WERI-Rb-1 (cell line): ENCODE data around the gene ANO6.
"Not testable (repeated sequence)": the region's sequence is repeated elsewhere in the genome, so short reads cannot be mapped to it uniquely, and the experiment has no call there.

Experiments
- DNase-seq: peaks from one replicate; pipeline ENCODE4 v3.0.0-alpha.2; 2020
- H3K27ac ChIP-seq: fragments of 250-450 bp; sonication (Bioruptor Pico); 2 replicates; pipeline ENCODE4 v1.5.1; 2020; ENCODE audit warnings: mild to moderate bottlenecking, moderate library complexity
- H3K27me3 ChIP-seq: fragments of 250-450 bp; sonication (Bioruptor Pico); 2 replicates; pipeline ENCODE4 v1.5.1; 2021; ENCODE audit warnings: mild to moderate bottlenecking, low read depth, moderate library complexity; ENCODE audit not compliant: insufficient read depth, severe bottlenecking
- H3K36me3 ChIP-seq: fragments of 250-450 bp; sonication (Bioruptor Pico); 2 replicates; pipeline ENCODE4 v1.5.1; 2020; ENCODE audit warnings: mild to moderate bottlenecking, moderate library complexity
- H3K4me3 ChIP-seq: 2 replicates; pipeline ENCODE4 v1.5.1; 2011; ENCODE audit warnings: low read depth, mild to moderate bottlenecking, control low read depth, low read length
- H3K9me3 ChIP-seq: fragments of 250-450 bp; sonication (Bioruptor Pico); 2 replicates; pipeline ENCODE4 v1.5.1; 2021; ENCODE audit warnings: mild to moderate bottlenecking, moderate library complexity; ENCODE audit not compliant: severe bottlenecking
- TF ChIP-seq, protein P1 (sequence below): IDR thresholded peaks from 2 replicates; pipeline ENCODE4 v1.5.1; 2011; ENCODE audit warnings: low read depth, mild to moderate bottlenecking, control low read depth, inconsistent platforms, low read length

ANO6 gene, protein sequence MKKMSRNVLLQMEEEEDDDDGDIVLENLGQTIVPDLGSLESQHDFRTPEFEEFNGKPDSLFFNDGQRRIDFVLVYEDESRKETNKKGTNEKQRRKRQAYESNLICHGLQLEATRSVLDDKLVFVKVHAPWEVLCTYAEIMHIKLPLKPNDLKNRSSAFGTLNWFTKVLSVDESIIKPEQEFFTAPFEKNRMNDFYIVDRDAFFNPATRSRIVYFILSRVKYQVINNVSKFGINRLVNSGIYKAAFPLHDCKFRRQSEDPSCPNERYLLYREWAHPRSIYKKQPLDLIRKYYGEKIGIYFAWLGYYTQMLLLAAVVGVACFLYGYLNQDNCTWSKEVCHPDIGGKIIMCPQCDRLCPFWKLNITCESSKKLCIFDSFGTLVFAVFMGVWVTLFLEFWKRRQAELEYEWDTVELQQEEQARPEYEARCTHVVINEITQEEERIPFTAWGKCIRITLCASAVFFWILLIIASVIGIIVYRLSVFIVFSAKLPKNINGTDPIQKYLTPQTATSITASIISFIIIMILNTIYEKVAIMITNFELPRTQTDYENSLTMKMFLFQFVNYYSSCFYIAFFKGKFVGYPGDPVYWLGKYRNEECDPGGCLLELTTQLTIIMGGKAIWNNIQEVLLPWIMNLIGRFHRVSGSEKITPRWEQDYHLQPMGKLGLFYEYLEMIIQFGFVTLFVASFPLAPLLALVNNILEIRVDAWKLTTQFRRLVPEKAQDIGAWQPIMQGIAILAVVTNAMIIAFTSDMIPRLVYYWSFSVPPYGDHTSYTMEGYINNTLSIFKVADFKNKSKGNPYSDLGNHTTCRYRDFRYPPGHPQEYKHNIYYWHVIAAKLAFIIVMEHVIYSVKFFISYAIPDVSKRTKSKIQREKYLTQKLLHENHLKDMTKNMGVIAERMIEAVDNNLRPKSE

DNA sequence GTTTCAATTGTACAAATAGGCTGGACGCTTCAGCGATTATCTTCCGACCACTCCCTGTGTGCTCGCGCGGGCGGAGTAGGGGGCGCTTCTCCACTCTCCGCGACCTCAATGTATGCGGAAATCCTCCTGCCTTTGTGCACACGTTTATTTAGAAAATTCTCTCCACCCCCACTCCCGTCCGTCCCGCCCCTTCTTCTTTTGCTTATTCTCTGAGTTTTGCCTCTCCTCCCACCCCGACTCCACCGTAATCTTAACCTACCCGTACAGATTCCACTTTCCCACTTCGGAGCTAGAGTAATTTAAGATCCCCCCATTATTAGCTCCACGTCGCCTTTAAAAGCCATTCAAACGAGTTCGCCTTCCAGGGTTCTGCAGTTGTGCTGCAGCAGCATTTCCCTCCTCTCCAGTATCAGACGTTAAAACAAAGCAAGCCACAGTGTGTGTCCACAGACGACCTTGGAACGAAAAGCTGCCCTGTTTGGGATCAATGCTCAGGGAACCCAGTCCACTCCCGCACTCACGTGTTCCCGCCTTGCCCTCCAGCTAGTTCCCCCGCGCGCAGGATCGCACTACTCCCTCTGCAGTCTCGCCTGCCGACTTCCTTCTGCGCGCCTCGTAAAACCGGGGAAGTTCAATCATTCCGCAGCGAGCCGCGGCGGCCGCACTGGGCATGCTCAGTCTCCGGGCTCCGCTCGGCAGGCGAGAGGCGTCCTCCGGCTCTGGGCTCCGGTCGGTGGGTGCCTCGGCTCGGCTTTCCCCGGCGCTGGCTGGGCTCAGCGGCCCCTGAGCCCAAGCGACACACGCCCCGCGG lies at the start of gene ANO6:
TSS of gene ANO6 (plus strand) at position 677 of the 811 bp plus-strand sequence. CDS start 227 bp downstream, outside the sequence.
- no peaks in the 10 kb centered on the region for H3K36me3 ChIP-seq
- peak; percentile 92 for DNase-seq
- H3K4me3 ChIP-seq = peak within 1 kb of the TSS; percentile 92
- H3K9me3 ChIP-seq = no peaks in the 10 kb centered on the region
- H3K27ac ChIP-seq = peak within 1 kb of the TSS; percentile 90
- H3K27me3 ChIP-seq = no peaks in the 10 kb centered on the region
- TF ChIP-seq, protein P1, sequence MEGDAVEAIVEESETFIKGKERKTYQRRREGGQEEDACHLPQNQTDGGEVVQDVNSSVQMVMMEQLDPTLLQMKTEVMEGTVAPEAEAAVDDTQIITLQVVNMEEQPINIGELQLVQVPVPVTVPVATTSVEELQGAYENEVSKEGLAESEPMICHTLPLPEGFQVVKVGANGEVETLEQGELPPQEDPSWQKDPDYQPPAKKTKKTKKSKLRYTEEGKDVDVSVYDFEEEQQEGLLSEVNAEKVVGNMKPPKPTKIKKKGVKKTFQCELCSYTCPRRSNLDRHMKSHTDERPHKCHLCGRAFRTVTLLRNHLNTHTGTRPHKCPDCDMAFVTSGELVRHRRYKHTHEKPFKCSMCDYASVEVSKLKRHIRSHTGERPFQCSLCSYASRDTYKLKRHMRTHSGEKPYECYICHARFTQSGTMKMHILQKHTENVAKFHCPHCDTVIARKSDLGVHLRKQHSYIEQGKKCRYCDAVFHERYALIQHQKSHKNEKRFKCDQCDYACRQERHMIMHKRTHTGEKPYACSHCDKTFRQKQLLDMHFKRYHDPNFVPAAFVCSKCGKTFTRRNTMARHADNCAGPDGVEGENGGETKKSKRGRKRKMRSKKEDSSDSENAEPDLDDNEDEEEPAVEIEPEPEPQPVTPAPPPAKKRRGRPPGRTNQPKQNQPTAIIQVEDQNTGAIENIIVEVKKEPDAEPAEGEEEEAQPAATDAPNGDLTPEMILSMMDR = peak; percentile 52

DNA sequence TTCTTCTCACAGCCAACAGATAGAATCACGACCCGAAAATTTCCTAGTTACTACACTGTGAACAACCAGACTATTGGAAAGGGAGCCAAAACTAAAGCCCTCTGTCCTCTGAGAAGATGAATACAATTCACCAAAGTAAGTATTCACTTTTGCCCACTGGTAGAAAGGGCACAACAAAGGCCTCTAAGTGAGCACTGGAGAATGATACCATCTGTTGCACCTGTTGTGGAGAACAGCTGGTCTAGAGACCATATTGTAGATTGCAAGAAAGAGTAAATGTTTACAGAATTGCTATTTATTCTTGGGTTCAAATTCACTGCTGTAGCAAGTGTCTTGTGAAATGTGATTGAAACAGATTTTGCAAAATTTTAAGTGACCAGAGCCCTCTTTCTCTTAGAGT lies 46.9 kb upstream of the ANO6 start:
- H3K27ac ChIP-seq = no peak overlapping the region
- H3K4me3 ChIP-seq = no peak overlapping the region
- TF ChIP-seq, protein P1 = no peak
- no peaks in the 10 kb centered on the region for H3K27me3 ChIP-seq
- no peaks in the 10 kb centered on the region for H3K36me3 ChIP-seq
- no peaks in the 10 kb centered on the region for H3K9me3 ChIP-seq
- DNase-seq = no peak

DNA sequence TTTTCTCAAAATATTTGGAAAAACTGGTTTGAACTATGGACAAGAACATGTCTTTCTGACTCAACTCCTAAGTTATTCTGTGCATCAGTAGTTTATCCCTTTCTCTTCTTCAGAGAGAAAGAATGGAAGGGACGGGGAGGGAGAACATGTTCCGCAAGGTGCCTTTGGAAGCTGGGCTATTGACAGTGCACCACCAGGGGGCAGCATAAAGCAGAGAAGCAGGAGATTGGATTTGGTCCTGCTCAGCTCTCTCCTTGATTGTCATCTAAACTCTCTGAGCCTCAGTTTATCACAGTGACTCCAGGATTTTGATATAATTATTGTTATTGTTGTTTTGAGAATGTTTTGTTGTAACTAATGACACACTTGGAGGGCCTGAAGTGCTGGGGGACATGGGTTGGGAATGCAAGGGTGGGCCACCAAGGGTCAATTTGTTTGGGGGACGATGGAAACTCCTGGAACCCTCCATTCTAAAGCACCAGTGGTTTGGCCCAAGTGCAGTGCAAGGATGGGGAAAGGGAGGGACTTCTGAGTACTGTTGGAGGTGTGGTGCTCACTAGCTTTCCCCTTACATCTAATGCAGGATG lies 45.3 kb upstream of the ANO6 start:
- TF ChIP-seq, protein P1 = peak; percentile 88
- Histone ChIP-seq H3K9me3 (no peaks in the 10 kb centered on the region), H3K4me3 (no peak overlapping the region), H3K36me3 (no peaks in the 10 kb centered on the region), H3K27ac (no peak overlapping the region), H3K27me3 (no peaks in the 10 kb centered on the region)
- peak; percentile 82 for DNase-seq

DNA sequence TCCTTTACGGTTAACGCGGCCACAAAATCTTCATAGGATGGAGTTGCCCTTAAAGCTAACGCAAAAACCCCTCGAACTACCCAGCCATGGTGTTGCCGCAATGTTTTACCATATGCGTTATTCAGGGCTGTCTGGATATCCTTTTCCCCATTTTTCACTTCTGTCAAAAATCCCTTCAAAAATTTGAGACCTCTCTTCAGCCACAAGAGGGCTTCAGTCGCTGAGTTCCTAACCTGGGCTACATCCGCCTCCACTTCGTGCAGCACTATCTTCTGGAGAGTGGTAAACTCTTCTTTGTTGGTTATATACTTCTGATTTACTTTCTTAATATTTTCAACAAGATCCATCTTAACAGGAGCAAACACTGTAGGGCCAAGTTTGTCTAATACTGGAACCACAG lies 42.6 kb upstream of the ANO6 start:
- DNase-seq, H3K4me3 ChIP-seq, H3K27ac ChIP-seq, H3K9me3 ChIP-seq, H3K36me3 ChIP-seq, H3K27me3 ChIP-seq: not testable (repeated sequence)

DNA sequence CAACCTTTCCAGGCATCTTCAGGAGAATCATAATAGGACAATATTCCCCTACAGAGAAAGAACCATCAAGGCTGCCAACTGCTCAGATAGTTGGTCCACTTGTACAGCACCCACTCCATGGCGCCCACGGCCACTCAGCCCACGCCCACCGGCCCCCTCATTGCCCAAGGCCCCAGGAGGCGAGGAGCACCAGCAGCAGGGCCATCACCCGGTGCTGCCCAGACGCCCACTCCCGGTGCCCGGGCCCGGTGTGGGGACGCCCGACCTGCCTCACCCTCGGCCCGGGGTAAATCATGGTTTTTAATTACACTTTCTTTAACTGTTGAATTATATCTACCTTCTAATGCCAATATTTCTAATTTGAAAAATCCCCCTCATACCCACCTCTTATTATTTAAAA lies 41.3 kb upstream of the ANO6 start:
- Histone ChIP-seq H3K4me3 (no peak overlapping the region), H3K27ac (no peak overlapping the region), H3K36me3 (no peaks in the 10 kb centered on the region), H3K27me3 (no peaks in the 10 kb centered on the region), H3K9me3 (peaks cover 3% of the 10 kb centered on the region)
- TF ChIP-seq, protein P1 = no peak
- no peak for DNase-seq
